GM12878 (cell line): ENCODE measurements around the gene DSG2. TPM values are rescaled to one million over a fixed set of nuclear protein-coding genes. Genes with fewer than 3 reads are reported as not detected.

Experiments
- ATAC-seq: fragments of 200-7000 bp; cut with Tn5 transposase; 3 replicates; pipeline ENCODE4 v1.9.1; 2020; ENCODE audit warnings: mild to moderate bottlenecking, moderate library complexity
- BruUV-seq: library from RNA; stranded (reverse); fragments of 400-500 nt; replicated peaks from 2 replicates; lab custom pipeline; 2021; lab: Mats Ljungman, UMichigan
- CTCF ChIA-PET: fragments of 300-600 bp; sonication (Branson Sonifier 250); formaldehyde crosslinking; extraction: SDS; loops from one replicate; lab custom pipeline; 2021; ENCODE audit warnings: inconsistent platforms; lab: Yijun Ruan, JAX
- POLR2A ChIA-PET: fragments of 350-600 bp; formaldehyde crosslinking; extraction: SDS; loops from one replicate; lab custom pipeline; 2021; ENCODE audit warnings: inconsistent platforms; lab: Charles Lee
- RAD21 ChIA-PET: fragments of 300-600 bp; sonication (Branson Sonifier 250); formaldehyde crosslinking; loops from one replicate; lab custom pipeline; 2023; ENCODE audit warnings: antibody characterized with exemption; ENCODE audit not compliant: unreplicated experiment; lab: Charles Lee
- SMC1A ChIA-PET: fragments of 300-600 bp; sonication (Branson Sonifier 250); formaldehyde crosslinking; loops from one replicate; lab custom pipeline; 2023; ENCODE audit not compliant: unreplicated experiment, uncharacterized antibody; lab: Charles Lee
- DNase-seq: peaks from one replicate; pipeline ENCODE4 v3.0.0-alpha.2; 2011; ENCODE audit warnings: low read depth, low spot score
- FAIRE-seq: peaks from 3 replicates; lab custom pipeline; 2011; peaks lifted over from hg19 to GRCh38; lab: Jason Lieb, UNC
- H2AFZ ChIP-seq: 2 replicates; pipeline ENCODE4 v1.6.0; 2011; ENCODE audit warnings: low read depth, low read length, control low read depth; ENCODE audit not compliant: control insufficient read depth
- H3K27ac ChIP-seq: 2 replicates; pipeline ENCODE4 v1.5.1; 2011; ENCODE audit warnings: control low read depth; ENCODE audit not compliant: control insufficient read depth, insufficient read depth
- H3K27me3 ChIP-seq, 2 experiments: replicated peaks in 1 of 2; 2 replicates each; pipeline versions ENCODE4 v1.6.0 to v1.6.1; 2011; ENCODE audit warnings: low read length in 1 of 2; ENCODE audit not compliant: control insufficient read depth in 2 of 2, insufficient read depth in 2 of 2
- H3K36me3 ChIP-seq, 2 experiments: 2 replicates each; pipeline ENCODE4 v1.5.1; 2011; ENCODE audit warnings: low read length in 1 of 2; ENCODE audit not compliant: control insufficient read depth in 2 of 2, insufficient read depth in 2 of 2
- H3K4me1 ChIP-seq: 2 replicates; pipeline ENCODE4 v1.6.1; 2011; ENCODE audit warnings: mild to moderate bottlenecking, low read length, moderate library complexity, mixed read lengths; ENCODE audit not compliant: control insufficient read depth, insufficient read depth
- H3K4me2 ChIP-seq: 2 replicates; pipeline ENCODE4 v1.6.0; 2011; ENCODE audit warnings: control low read depth; ENCODE audit not compliant: control insufficient read depth, insufficient read depth
- H3K4me3 ChIP-seq: fragments of 200-600 bp; sonication (generic); 2 replicates; pipeline ENCODE4 v1.5.1; 2016
- H3K79me2 ChIP-seq: 2 replicates; pipeline ENCODE4 v1.6.0; 2011; ENCODE audit warnings: low read length; ENCODE audit not compliant: control insufficient read depth, insufficient read depth
- H3K9ac ChIP-seq: 2 replicates; pipeline ENCODE4 v1.8.0; 2011; ENCODE audit warnings: low read length, control low read depth, mixed read lengths; ENCODE audit not compliant: control insufficient read depth, insufficient read depth
- H3K9me3 ChIP-seq: replicated peaks from 3 replicates; pipeline ENCODE4 v1.5.1; 2011; ENCODE audit warnings: mild to moderate bottlenecking, low read length; ENCODE audit not compliant: control insufficient read depth, insufficient read depth
- H4K20me1 ChIP-seq: 2 replicates; pipeline ENCODE4 v1.6.0; 2011; ENCODE audit not compliant: control insufficient read depth, insufficient read depth
- NBN ChIP-seq: fragments of 450-650 bp; IDR thresholded peaks from 2 replicates; pipeline ENCODE4 v1.6.1; 2016
- NFYB ChIP-seq: IDR thresholded peaks from 2 replicates; pipeline ENCODE4 v1.6.1; 2011; ENCODE audit warnings: low read depth, mild to moderate bottlenecking, low read length, improper control_type of control experiment, moderate library complexity; ENCODE audit not compliant: insufficient read depth
- RB1 ChIP-seq: fragments of 450-650 bp; formaldehyde crosslinking; IDR thresholded peaks from 2 replicates; pipeline ENCODE4 v1.6.1; 2017; ENCODE audit warnings: mild to moderate bottlenecking, borderline replicate concordance
- RUNX3 ChIP-seq: IDR thresholded peaks from 2 replicates; pipeline ENCODE4 v1.6.1; 2012; ENCODE audit warnings: low read length, inconsistent platforms
- SP1 ChIP-seq: IDR thresholded peaks from one replicate; pipeline ENCODE4 v1.6.1; 2011; ENCODE audit warnings: low read depth, low read length
- TAF1 ChIP-seq: IDR thresholded peaks from 2 replicates; pipeline ENCODE4 v1.6.1; 2011; ENCODE audit warnings: mild to moderate bottlenecking, low read depth, low read length, borderline replicate concordance
- TCF7 ChIP-seq: IDR thresholded peaks from 2 replicates; pipeline ENCODE4 v1.6.1; 2014; ENCODE audit warnings: antibody characterized with exemption, borderline replicate concordance
- YBX1 ChIP-seq: fragments of 450-650 bp; IDR thresholded peaks from 2 replicates; pipeline ENCODE4 v1.6.1; 2016; ENCODE audit warnings: antibody characterized with exemption
- WGBS: methylation state at CpG from one replicate; pipeline ENCODE4 v1.1.6; 2016; ENCODE audit warnings: low lambda C conversion rate; ENCODE audit not compliant: insufficient replicate concordance, insufficient coverage; ENCODE audit errors: missing lambda C conversion rate; 5-methylcytosine and 5-hydroxymethylcytosine counted together
- in situ Hi-C: fragments of 300-500 bp; cut with MboI; formaldehyde crosslinking; loops from 9 replicates; pipeline ENCODE4 v1.14.3; 2018; ENCODE audit warnings: mixed read lengths
- intact Hi-C: fragments of 100-400 bp; cut with micrococcal nuclease; formaldehyde crosslinking; loops from one replicate; pipeline ENCODE4 v1.14.2; 2022; ENCODE audit not compliant: unreplicated experiment
- polyA plus RNA-seq, 11 experiments: library from polyadenylated mRNA; depleted of rRNA in 4 of 11; unstranded in 6 of 11; stranded (reverse) in 5 of 11; fragments of >200 nt; fragmentation: Nextera tagmentation in 4 of 11; fragmentation: Illumina TruSeq in 1 of 11; extraction: Ambion mirVana in 4 of 11; extraction: Trizol in 1 of 11; gene quantifications; 1 replicate in 1 of 11; 2 replicates in 10 of 11; pipeline versions ENCODE4 v1.2.1 to v1.2.3, GENCODE V29; 2011 to 2016; ENCODE audit warnings: inconsistent platforms in 2 of 11, missing spikeins in 2 of 11, low read depth in 1 of 11
- total RNA-seq, 4 experiments: library from RNA; depleted of rRNA in 3 of 4; stranded (reverse); fragments of >200 nt in 3 of 4; fragmentation: Illumina TruSeq in 1 of 4; extraction: Trizol in 1 of 4; gene quantifications; 2 replicates each; pipeline versions ENCODE4 v1.2.1 to v1.2.3, GENCODE V29; 2013 to 2021
- TF ChIP-seq, protein P1 (sequence below): fragments of 450-650 bp; formaldehyde crosslinking; IDR thresholded peaks from 2 replicates; pipeline ENCODE4 v1.5.0; 2022; ENCODE audit warnings: mild to moderate bottlenecking, missing genetic modification characterization

The DSG2 gene
- total and polyA plus RNA-seq, 10 of the 15 experiments (the other 5 are each of a cell fraction or from before 2014, with no cell fraction given): 11.7 to 46.2 (median 28.0) TPM

DNA sequence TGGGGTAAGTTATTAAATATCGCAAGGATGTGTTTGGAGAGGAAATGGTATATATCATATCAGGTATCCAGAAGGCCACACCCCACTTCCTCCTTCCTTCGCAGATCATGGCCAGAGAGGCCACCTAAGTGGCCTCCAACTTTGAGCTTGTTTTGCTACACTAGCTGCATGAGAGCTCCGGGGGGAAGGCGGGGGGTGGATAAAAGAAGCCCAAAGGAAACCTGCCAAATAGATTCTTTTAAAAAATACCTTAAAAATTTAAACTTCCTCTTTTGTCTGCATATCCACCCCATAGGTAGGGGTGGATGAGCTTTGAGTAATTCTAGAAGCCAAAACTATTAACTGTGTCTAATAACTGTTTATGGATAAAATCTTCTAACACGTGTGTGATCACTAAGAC, 88.0 kb downstream of the DSG2 start:
- 78% methylated on average over 5 of the region's 5 CpGs for WGBS
- CTCF ChIA-PET: no interaction called here

GRCh38 chr18:31586616-31587015, 88.6 kb downstream of the DSG2 start:
- intact Hi-C loops (no loop called here), in situ Hi-C loops (no loop called here)
- ChIA-PET RAD21 (no interaction called here), CTCF (no interaction called here), SMC1A (interaction anchor here (0.9 to 1.5 kb wide), 3 partner anchors 10 to 24 kb away, joined by 3 read pairs; no protein-coding TSS in a partner anchor), POLR2A (no interaction called here)
- ATAC-seq: no peak
- Histone ChIP-seq H3K79me2 (no peaks in the 10 kb centered on the region), H3K4me2 (no peak overlapping the region), H3K9me3 (no peaks in the 10 kb centered on the region), H3K4me3 (no peak overlapping the region), H3K9ac (no peak overlapping the region), H2AFZ (no peak overlapping the region), H4K20me1 (no peaks in the 10 kb centered on the region), H3K4me1 (no peaks in the 10 kb centered on the region), H3K27ac (no peak overlapping the region), H3K36me3 (no peaks in the 10 kb centered on the region), H3K27me3 (no peaks in the 10 kb centered on the region)
- TF ChIP-seq NBN (no peak), TCF7 (no peak), NFYB (no peak), YBX1 (no peak), RB1 (no peak), SP1 (no peak), TAF1 (no peak)
- TF ChIP-seq, protein P1, sequence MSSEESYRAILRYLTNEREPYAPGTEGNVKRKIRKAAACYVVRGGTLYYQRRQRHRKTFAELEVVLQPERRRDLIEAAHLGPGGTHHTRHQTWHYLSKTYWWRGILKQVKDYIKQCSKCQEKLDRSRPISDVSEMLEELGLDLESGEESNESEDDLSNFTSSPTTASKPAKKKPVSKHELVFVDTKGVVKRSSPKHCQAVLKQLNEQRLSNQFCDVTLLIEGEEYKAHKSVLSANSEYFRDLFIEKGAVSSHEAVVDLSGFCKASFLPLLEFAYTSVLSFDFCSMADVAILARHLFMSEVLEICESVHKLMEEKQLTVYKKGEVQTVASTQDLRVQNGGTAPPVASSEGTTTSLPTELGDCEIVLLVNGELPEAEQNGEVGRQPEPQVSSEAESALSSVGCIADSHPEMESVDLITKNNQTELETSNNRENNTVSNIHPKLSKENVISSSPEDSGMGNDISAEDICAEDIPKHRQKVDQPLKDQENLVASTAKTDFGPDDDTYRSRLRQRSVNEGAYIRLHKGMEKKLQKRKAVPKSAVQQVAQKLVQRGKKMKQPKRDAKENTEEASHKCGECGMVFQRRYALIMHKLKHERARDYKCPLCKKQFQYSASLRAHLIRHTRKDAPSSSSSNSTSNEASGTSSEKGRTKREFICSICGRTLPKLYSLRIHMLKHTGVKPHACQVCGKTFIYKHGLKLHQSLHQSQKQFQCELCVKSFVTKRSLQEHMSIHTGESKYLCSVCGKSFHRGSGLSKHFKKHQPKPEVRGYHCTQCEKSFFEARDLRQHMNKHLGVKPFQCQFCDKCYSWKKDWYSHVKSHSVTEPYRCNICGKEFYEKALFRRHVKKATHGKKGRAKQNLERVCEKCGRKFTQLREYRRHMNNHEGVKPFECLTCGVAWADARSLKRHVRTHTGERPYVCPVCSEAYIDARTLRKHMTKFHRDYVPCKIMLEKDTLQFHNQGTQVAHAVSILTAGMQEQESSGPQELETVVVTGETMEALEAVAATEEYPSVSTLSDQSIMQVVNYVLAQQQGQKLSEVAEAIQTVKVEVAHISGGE: no peak
- FAIRE-seq: no peak
- no peak for DNase-seq
- WGBS: 75% methylated on average over 5 of the region's 5 CpGs
- BruUV-seq: no TSS peak

More for the DNA sequence above, 88.0 kb downstream of the DSG2 start:
- Histone ChIP-seq H3K9ac (no peak overlapping the region), H3K27me3 (no peaks in the 10 kb centered on the region), H3K36me3 (no peaks in the 10 kb centered on the region), H3K27ac (no peak overlapping the region), H4K20me1 (no peaks in the 10 kb centered on the region), H3K9me3 (no peaks in the 10 kb centered on the region), H3K4me3 (no peak overlapping the region), H3K4me2 (no peak overlapping the region), H3K79me2 (no peaks in the 10 kb centered on the region), H3K4me1 (no peaks in the 10 kb centered on the region), H2AFZ (no peak overlapping the region)
- no peak for TF ChIP-seq RUNX3
- SMC1A ChIA-PET: interaction anchor here (1.2 to 1.5 kb wide), 3 partner anchors 10 to 25 kb away, joined by 3 read pairs; no protein-coding TSS in a partner anchor
- BruUV-seq: no TSS peak
- FAIRE-seq (no peak), ATAC-seq (no peak), DNase-seq (no peak)
- in situ Hi-C loops: no loop called here
- POLR2A ChIA-PET: interaction anchor here (0.6 kb wide), 1 partner anchor 73 kb away, joined by 5 read pairs; no protein-coding TSS in a partner anchor
- intact Hi-C loops: no loop called here
- RAD21 ChIA-PET: no interaction called here
